Smooth muscle cell (in vitro differentiated cells): ENCODE data around the gene COQ8A. TPM values are rescaled to one million over a fixed set of nuclear protein-coding genes. Genes with fewer than 3 reads are reported as not detected.

Experiments
- DNase-seq: peaks from one replicate; lab custom pipeline; 2025; ENCODE audit not compliant: unreplicated experiment; lab: John Stamatoyannopoulos, UW
- H2AFZ ChIP-seq: fragments of 200-600 bp; sonication (generic); 2 replicates; pipeline ENCODE4 v1.6.0; 2016; ENCODE audit warnings: antibody characterized with exemption, low read depth, mild to moderate bottlenecking
- H3F3A ChIP-seq: fragments of 200-600 bp; sonication (generic); 2 replicates; pipeline ENCODE4 v1.6.0; 2017; ENCODE audit warnings: antibody characterized with exemption, low read depth
- H3K27ac ChIP-seq: fragments of 200-600 bp; sonication (generic); 2 replicates; pipeline ENCODE4 v1.5.1; 2016; ENCODE audit warnings: low read depth, mild to moderate bottlenecking
- H3K27me3 ChIP-seq: fragments of 200-600 bp; sonication (generic); 2 replicates; pipeline ENCODE4 v1.6.1; 2016; ENCODE audit warnings: low read depth, mild to moderate bottlenecking
- H3K36me3 ChIP-seq: fragments of 200-600 bp; sonication (generic); 2 replicates; pipeline ENCODE4 v1.5.1; 2016; ENCODE audit warnings: low read depth
- H3K4me1 ChIP-seq: fragments of 200-600 bp; sonication (generic); 2 replicates; pipeline ENCODE4 v1.5.1; 2016; ENCODE audit warnings: low read depth
- H3K4me2 ChIP-seq: fragments of 200-600 bp; sonication (generic); 2 replicates; pipeline ENCODE4 v1.6.0; 2016; ENCODE audit warnings: mild to moderate bottlenecking
- H3K4me3 ChIP-seq: fragments of 200-600 bp; sonication (generic); 2 replicates; pipeline ENCODE4 v1.5.1; 2016; ENCODE audit warnings: mild to moderate bottlenecking
- H3K79me2 ChIP-seq: fragments of 200-600 bp; sonication (generic); 2 replicates; pipeline ENCODE4 v1.6.0; 2016; ENCODE audit warnings: low read depth, mild to moderate bottlenecking
- H3K9ac ChIP-seq: fragments of 200-600 bp; sonication (generic); 2 replicates; pipeline ENCODE4 v1.6.0; 2016; ENCODE audit warnings: low read depth
- H3K9me3 ChIP-seq: fragments of 200-600 bp; sonication (generic); replicated peaks from 2 replicates; pipeline ENCODE4 v1.5.1; 2016; ENCODE audit warnings: low read depth
- H4K20me1 ChIP-seq: fragments of 200-600 bp; sonication (generic); 2 replicates; pipeline ENCODE4 v1.6.0; 2016; ENCODE audit warnings: low read depth
- CTCF ChIP-seq: fragments of 200-600 bp; sonication (generic); IDR thresholded peaks from 2 replicates; pipeline ENCODE4 v1.5.1; 2017; ENCODE audit warnings: borderline replicate concordance, mild to moderate bottlenecking, antibody characterized with exemption; ENCODE audit not compliant: insufficient read depth, poor library complexity, severe bottlenecking
- WGBS: methylation state at CpG from one replicate; pipeline ENCODE4 v1.1.7; 2016; ENCODE audit warnings: low lambda C conversion rate; 5-methylcytosine and 5-hydroxymethylcytosine counted together
- polyA plus RNA-seq: library from polyadenylated mRNA; unstranded; fragments of >200 nt; fragmentation: Nextera tagmentation; extraction: Ambion mirVana; gene quantifications from 2 replicates; pipeline ENCODE4 v1.2.1, GENCODE V29; 2016
- total RNA-seq: library from RNA; depleted of rRNA; stranded (reverse); fragments of >200 nt; gene quantifications from 2 replicates; pipeline ENCODE4 v1.2.3, GENCODE V29; 2014

The COQ8A gene
- total and polyA plus RNA-seq, 2 experiments from 2014 or later = 3.1 to 3.4 TPM

DNA sequence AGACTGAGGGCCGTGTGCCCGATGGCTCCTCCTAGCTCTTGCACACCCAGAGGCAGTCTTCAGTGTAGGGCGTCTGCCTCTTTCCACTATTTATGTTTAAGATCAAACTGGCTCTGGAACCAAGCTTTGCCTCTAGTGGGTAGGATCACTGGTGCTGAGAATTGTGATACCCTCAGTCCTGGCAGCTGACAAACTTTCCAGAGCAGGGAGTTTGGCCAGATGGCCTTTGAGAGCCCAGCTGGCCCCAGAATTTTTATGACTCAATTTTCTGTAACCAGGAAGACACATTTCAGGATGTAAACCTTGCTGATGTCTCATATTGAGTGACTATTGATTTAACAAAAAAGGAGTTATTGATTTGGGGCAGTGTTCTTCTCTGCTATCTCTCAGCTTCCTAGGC is 6.7 kb downstream of the COQ8A start:
- DNase-seq = no peak
- Histone ChIP-seq H3K9me3 (no peaks in the 10 kb centered on the region), H3K79me2 (no peaks in the 10 kb centered on the region), H3K36me3 (no peaks in the 10 kb centered on the region), H3K27me3 (no peaks in the 10 kb centered on the region), H3K4me3 (no peak overlapping the region), H2AFZ (no peak overlapping the region), H3K9ac (no peak overlapping the region), H3K4me1 (no peaks in the 10 kb centered on the region), H3K27ac (no peak overlapping the region), H3K4me2 (no peak overlapping the region), H4K20me1 (no peaks in the 10 kb centered on the region), H3F3A (no peaks in the 10 kb centered on the region)
- no peak for TF ChIP-seq CTCF
- WGBS = 80% methylated on average over 3 of the region's 3 CpGs

- H3K27ac ChIP-seq = no peak overlapping the region
- no peak for TF ChIP-seq CTCF
- H3K9me3 ChIP-seq = no peaks in the 10 kb centered on the region
- H3K79me2 ChIP-seq = no peaks in the 10 kb centered on the region
- WGBS = 91% methylated on average over 2 of the region's 2 CpGs
- no peaks in the 10 kb centered on the region for H3K36me3 ChIP-seq
- H4K20me1 ChIP-seq = no peaks in the 10 kb centered on the region
- no peaks in the 10 kb centered on the region for H3F3A ChIP-seq
- no peak overlapping the region for H2AFZ ChIP-seq
- no peaks in the 10 kb centered on the region for H3K27me3 ChIP-seq
- no peak overlapping the region for H3K4me3 ChIP-seq
- H3K4me1 ChIP-seq = no peaks in the 10 kb centered on the region
- H3K9ac ChIP-seq = no peak overlapping the region
- DNase-seq = no peak
- no peak overlapping the region for H3K4me2 ChIP-seq
Observed at GRCh38 chr1:226948051-226948450, 8.0 kb downstream of the COQ8A start.

- no peaks in the 10 kb centered on the region for H3F3A ChIP-seq
- H3K4me1 ChIP-seq = no peaks in the 10 kb centered on the region
- no peak overlapping the region for H3K27ac ChIP-seq
- H3K79me2 ChIP-seq = no peaks in the 10 kb centered on the region
- no peak for TF ChIP-seq CTCF
- no peaks in the 10 kb centered on the region for H3K27me3 ChIP-seq
- no peak overlapping the region for H3K4me2 ChIP-seq
- H4K20me1 ChIP-seq = no peaks in the 10 kb centered on the region
- no peaks in the 10 kb centered on the region for H3K9me3 ChIP-seq
- H2AFZ ChIP-seq = no peak overlapping the region
- WGBS = 98% methylated on average over 6 of the region's 6 CpGs
- no peak overlapping the region for H3K4me3 ChIP-seq
- no peak overlapping the region for H3K9ac ChIP-seq
- no peak for DNase-seq
- no peaks in the 10 kb centered on the region for H3K36me3 ChIP-seq
Observed at GRCh38 chr1:226948480-226948879, 8.4 kb downstream of the COQ8A start.

DNA sequence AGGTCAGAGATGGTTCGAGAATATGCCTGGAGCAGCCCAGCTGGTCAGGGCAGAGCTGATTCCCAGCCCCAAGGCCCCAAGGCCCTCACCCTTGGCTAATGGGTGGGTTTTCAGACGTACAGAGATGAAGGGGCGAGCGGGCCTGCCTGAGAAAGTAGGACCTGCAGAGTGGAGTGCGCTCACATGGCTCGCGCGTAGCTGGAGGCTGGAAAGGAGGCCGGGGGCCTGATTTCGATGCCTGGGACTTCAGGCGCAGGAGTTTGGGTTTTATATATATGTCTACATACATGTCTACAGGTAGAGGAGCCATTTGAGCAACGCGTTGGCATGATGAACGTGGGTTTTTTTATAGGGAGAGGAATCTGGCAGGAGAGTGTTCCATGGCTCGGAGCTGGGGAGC is 8.9 kb downstream of the COQ8A start:
- no peaks in the 10 kb centered on the region for H3K4me1 ChIP-seq
- H3K4me2 ChIP-seq = no peak overlapping the region
- H4K20me1 ChIP-seq = no peaks in the 10 kb centered on the region
- H2AFZ ChIP-seq = no peak overlapping the region
- H3F3A ChIP-seq = no peaks in the 10 kb centered on the region
- H3K27me3 ChIP-seq = no peaks in the 10 kb centered on the region
- H3K4me3 ChIP-seq = no peak overlapping the region
- no peak for TF ChIP-seq CTCF
- 96% methylated on average over 15 of the region's 15 CpGs for WGBS
- H3K79me2 ChIP-seq = no peaks in the 10 kb centered on the region
- no peak overlapping the region for H3K9ac ChIP-seq
- DNase-seq = no peak
- no peaks in the 10 kb centered on the region for H3K9me3 ChIP-seq
- no peak overlapping the region for H3K27ac ChIP-seq
- no peaks in the 10 kb centered on the region for H3K36me3 ChIP-seq
